ENCODE measurements around the gene NAPEPLD. TPM values are rescaled to one million over a fixed set of nuclear protein-coding genes. Genes with fewer than 3 reads are reported as not detected.
"Not testable (repeated sequence)": the region's sequence is repeated elsewhere in the genome, so short reads cannot be mapped to it uniquely, and the experiment has no call there.

Gene NAPEPLD
- total and polyA plus RNA-seq, 2 of the 8 experiments (the other 6 are each of a cell fraction or from before 2014, with no cell fraction given), result 4.2 to 9.9 TPM

- H3K56ac ChIP-seq (replicated peaks; ENCODE audit: insufficient read length, low read depth, low read length); H3K36me3 ChIP-seq (ENCODE audit: control insufficient read depth in 2 of 4, insufficient read depth in 4 of 4, low read length in 3 of 4); H3K79me2 ChIP-seq (ENCODE audit: control insufficient read depth in 1 of 2, insufficient read depth in 2 of 2, low read length in 2 of 2); H3K27me3 ChIP-seq (replicated peaks in 1 of 4; ENCODE audit: control insufficient read depth in 3 of 4, extremely low read depth in 1 of 4, insufficient read depth in 3 of 4, low read length in 3 of 4); H3K9ac ChIP-seq (replicated peaks in 1 of 4; ENCODE audit: extremely low read depth in 1 of 4, low read depth in 3 of 4, low read length in 3 of 4); H2AK5ac ChIP-seq (ENCODE audit: low read depth, low read length); FAIRE-seq; H3K23ac ChIP-seq (ENCODE audit: insufficient read length); H3K4ac ChIP-seq (replicated peaks; ENCODE audit: insufficient read length, low read depth, low read length); H2BK5ac ChIP-seq (ENCODE audit: low read depth, low read length); H3K14ac ChIP-seq (ENCODE audit: insufficient read length); H2AFZ ChIP-seq (ENCODE audit: low read length); POLR2A ChIA-PET (ENCODE audit: partially characterized antibody); H3K79me1 ChIP-seq (ENCODE audit: low read depth, low read length); H3K18ac ChIP-seq (ENCODE audit: extremely low read depth, low read length); H3K27ac ChIP-seq (ENCODE audit: low read depth, low read length); H3K4me3 ChIP-seq (ENCODE audit: extremely low read depth in 1 of 4, insufficient read depth in 2 of 4, low read depth in 3 of 4, low read length in 4 of 4); H3K4me1 ChIP-seq (replicated peaks in 1 of 4; ENCODE audit: control insufficient read depth in 3 of 4, insufficient read depth in 4 of 4, low read length in 3 of 4); H3K4me2 ChIP-seq (ENCODE audit: insufficient read depth in 1 of 2, low read depth in 2 of 2, low read length in 2 of 2); H2BK120ac ChIP-seq (replicated peaks; ENCODE audit: low read depth, low read length); H2BK15ac ChIP-seq (ENCODE audit: low read length); H2BK20ac ChIP-seq (ENCODE audit: low read length); H3K9me3 ChIP-seq (ENCODE audit: insufficient read depth in 2 of 2, low read depth in 1 of 2, low read length in 1 of 2); CTCF ChIA-PET (ENCODE audit: partially characterized antibody); DNase-seq (ENCODE audit: low read depth in 1 of 2, low spot score in 2 of 2); H4K8ac ChIP-seq (ENCODE audit: extremely low read depth, insufficient read depth, low read length); H4K91ac ChIP-seq (replicated peaks; ENCODE audit: insufficient read length, low read length); H4K5ac ChIP-seq (ENCODE audit: insufficient read length, low read depth, low read length); H2BK12ac ChIP-seq (ENCODE audit: low read depth, low read length); H4K20me1 ChIP-seq (replicated peaks in 1 of 2; ENCODE audit: control insufficient read depth in 1 of 2, insufficient read depth in 2 of 2, low read length in 2 of 2); H3K23me2 ChIP-seq (ENCODE audit: low read depth, low read length): not testable (repeated sequence)
- WGBS, 2 experiments (ENCODE audit: extremely low coverage in 1 of 2, insufficient coverage in 1 of 2, insufficient read length in 1 of 2, insufficient replicate concordance in 2 of 2, low coverage in 1 of 2, low lambda C conversion rate in 2 of 2, missing lambda C conversion rate in 1 of 2), result 100% methylated on average over 1 of the region's 1 CpG; no CpG with 5 or more reads in 1 of the 2 experiments
These were observed 10.2 kb upstream of the NAPEPLD start for GRCh38 chr7:103159072-103159471.

- DNase-seq (ENCODE audit: low read depth in 1 of 2, low spot score in 2 of 2); H2BK12ac ChIP-seq (ENCODE audit: low read depth, low read length); H3K79me2 ChIP-seq (ENCODE audit: control insufficient read depth in 1 of 2, insufficient read depth in 2 of 2, low read length in 2 of 2); H2AK5ac ChIP-seq (ENCODE audit: low read depth, low read length); H3K27me3 ChIP-seq (replicated peaks in 1 of 4; ENCODE audit: control insufficient read depth in 3 of 4, extremely low read depth in 1 of 4, insufficient read depth in 3 of 4, low read length in 3 of 4); H3K27ac ChIP-seq (ENCODE audit: low read depth, low read length); CTCF ChIA-PET (ENCODE audit: partially characterized antibody); H3K23me2 ChIP-seq (ENCODE audit: low read depth, low read length); FAIRE-seq; H4K5ac ChIP-seq (ENCODE audit: insufficient read length, low read depth, low read length); POLR2A ChIA-PET (ENCODE audit: partially characterized antibody); H3K36me3 ChIP-seq (ENCODE audit: control insufficient read depth in 2 of 4, insufficient read depth in 4 of 4, low read length in 3 of 4); H3K18ac ChIP-seq (ENCODE audit: extremely low read depth, low read length); H2BK15ac ChIP-seq (ENCODE audit: low read length); H2BK20ac ChIP-seq (ENCODE audit: low read length); H3K4me2 ChIP-seq (ENCODE audit: insufficient read depth in 1 of 2, low read depth in 2 of 2, low read length in 2 of 2); H3K4me3 ChIP-seq (ENCODE audit: extremely low read depth in 1 of 4, insufficient read depth in 2 of 4, low read depth in 3 of 4, low read length in 4 of 4); H4K8ac ChIP-seq (ENCODE audit: extremely low read depth, insufficient read depth, low read length); H3K4ac ChIP-seq (replicated peaks; ENCODE audit: insufficient read length, low read depth, low read length); H3K14ac ChIP-seq (ENCODE audit: insufficient read length); H3K9ac ChIP-seq (replicated peaks in 1 of 4; ENCODE audit: extremely low read depth in 1 of 4, low read depth in 3 of 4, low read length in 3 of 4); H3K4me1 ChIP-seq (replicated peaks in 1 of 4; ENCODE audit: control insufficient read depth in 3 of 4, insufficient read depth in 4 of 4, low read length in 3 of 4); H4K20me1 ChIP-seq (replicated peaks in 1 of 2; ENCODE audit: control insufficient read depth in 1 of 2, insufficient read depth in 2 of 2, low read length in 2 of 2); H4K91ac ChIP-seq (replicated peaks; ENCODE audit: insufficient read length, low read length); H2BK120ac ChIP-seq (replicated peaks; ENCODE audit: low read depth, low read length); H3K9me3 ChIP-seq (ENCODE audit: insufficient read depth in 2 of 2, low read depth in 1 of 2, low read length in 1 of 2); H3K79me1 ChIP-seq (ENCODE audit: low read depth, low read length); H2AFZ ChIP-seq (ENCODE audit: low read length); H2BK5ac ChIP-seq (ENCODE audit: low read depth, low read length); H3K56ac ChIP-seq (replicated peaks; ENCODE audit: insufficient read length, low read depth, low read length); H3K23ac ChIP-seq (ENCODE audit: insufficient read length): not testable (repeated sequence)
- 86% methylated on average over 8 of the region's 8 CpGs; no CpG with 5 or more reads in 1 of the 2 experiments for WGBS, 2 experiments (ENCODE audit: extremely low coverage in 1 of 2, insufficient coverage in 1 of 2, insufficient read length in 1 of 2, insufficient replicate concordance in 2 of 2, low coverage in 1 of 2, low lambda C conversion rate in 2 of 2, missing lambda C conversion rate in 1 of 2)
These were observed 6.6 kb upstream of the NAPEPLD start for GRCh38 chr7:103155331-103156024.

Data from H1 (cell line).